ENCODE data around the gene PAX7. TPM values are rescaled to one million over a fixed set of nuclear protein-coding genes. Genes with fewer than 3 reads are reported as not detected.

Gene PAX7
- total and polyA plus RNA-seq, 2 of the 4 experiments (the other 2 are of a cell fraction) = not detected

DNA sequence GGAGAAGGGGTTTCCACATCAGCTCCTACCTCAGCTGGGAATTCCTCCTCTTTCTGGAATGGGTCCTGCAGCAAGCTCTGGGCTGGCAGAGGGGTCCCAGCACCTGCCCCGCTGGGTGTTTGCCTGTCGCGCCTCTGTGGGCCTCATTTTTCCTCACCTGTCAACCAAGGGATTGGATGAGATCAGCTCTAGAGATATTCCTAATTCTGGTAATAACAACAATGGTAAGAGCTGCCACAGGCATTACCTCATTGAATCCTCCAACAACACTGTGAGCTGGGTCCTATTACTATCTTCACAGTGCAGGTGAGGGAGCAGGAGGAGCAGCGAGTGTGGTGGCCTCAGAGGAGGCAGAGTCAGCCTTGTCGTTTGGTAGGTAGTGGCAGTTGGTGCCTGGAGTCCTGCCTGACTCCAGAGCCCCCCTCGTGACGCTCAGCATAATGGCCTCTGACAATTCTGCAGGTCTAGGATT, 23.3 kb upstream of the PAX7 start:
- no peak for TF ChIP-seq MAZ (IDR thresholded peaks at IDR 0.05; ENCODE audit: borderline replicate concordance, low read depth, low read length)
- TF ChIP-seq, protein P1, sequence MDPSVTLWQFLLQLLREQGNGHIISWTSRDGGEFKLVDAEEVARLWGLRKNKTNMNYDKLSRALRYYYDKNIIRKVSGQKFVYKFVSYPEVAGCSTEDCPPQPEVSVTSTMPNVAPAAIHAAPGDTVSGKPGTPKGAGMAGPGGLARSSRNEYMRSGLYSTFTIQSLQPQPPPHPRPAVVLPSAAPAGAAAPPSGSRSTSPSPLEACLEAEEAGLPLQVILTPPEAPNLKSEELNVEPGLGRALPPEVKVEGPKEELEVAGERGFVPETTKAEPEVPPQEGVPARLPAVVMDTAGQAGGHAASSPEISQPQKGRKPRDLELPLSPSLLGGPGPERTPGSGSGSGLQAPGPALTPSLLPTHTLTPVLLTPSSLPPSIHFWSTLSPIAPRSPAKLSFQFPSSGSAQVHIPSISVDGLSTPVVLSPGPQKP (IDR thresholded peaks at IDR 0.05; ENCODE audit: borderline replicate concordance, low read depth, low read length) = no peak
- TF ChIP-seq NFE2L2 (IDR thresholded peaks at IDR 0.05; ENCODE audit: low read depth, low read length) = no peak
- no peak for TF ChIP-seq MXI1 (IDR thresholded peaks at IDR 0.05; ENCODE audit: borderline replicate concordance, low read depth, low read length)
- TF ChIP-seq, protein P2, sequence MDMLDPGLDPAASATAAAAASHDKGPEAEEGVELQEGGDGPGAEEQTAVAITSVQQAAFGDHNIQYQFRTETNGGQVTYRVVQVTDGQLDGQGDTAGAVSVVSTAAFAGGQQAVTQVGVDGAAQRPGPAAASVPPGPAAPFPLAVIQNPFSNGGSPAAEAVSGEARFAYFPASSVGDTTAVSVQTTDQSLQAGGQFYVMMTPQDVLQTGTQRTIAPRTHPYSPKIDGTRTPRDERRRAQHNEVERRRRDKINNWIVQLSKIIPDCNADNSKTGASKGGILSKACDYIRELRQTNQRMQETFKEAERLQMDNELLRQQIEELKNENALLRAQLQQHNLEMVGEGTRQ (IDR thresholded peaks at IDR 0.05; ENCODE audit: low read depth, low read length) = no peak
- no peak for TF ChIP-seq RCOR1 (IDR thresholded peaks at IDR 0.05; ENCODE audit: insufficient replicate concordance, low read length)
- TF ChIP-seq BHLHE40 (IDR thresholded peaks at IDR 0.05; ENCODE audit: low read depth, low read length) = no peak
- no peak for TF ChIP-seq MAFK (IDR thresholded peaks at IDR 0.05; ENCODE audit: low read depth, low read length)
- TF ChIP-seq CHD1 (IDR thresholded peaks at IDR 0.05; ENCODE audit: low read depth, low read length) = no peak
- no peak for TF ChIP-seq RFX5 (IDR thresholded peaks at IDR 0.05; ENCODE audit: low read depth, low read length)
- TF ChIP-seq RAD21 (IDR thresholded peaks at IDR 0.05; ENCODE audit: low read length) = no peak

More for the DNA sequence above, 23.3 kb upstream of the PAX7 start:
- H3K9me3 ChIP-seq (ENCODE audit: control insufficient read depth, insufficient read depth, low read length) = no peaks in the 10 kb centered on the region
- no peak overlapping the region for H2BK15ac ChIP-seq (ENCODE audit: low read depth, low read length)
- no peak overlapping the region for H4K8ac ChIP-seq (ENCODE audit: low read depth in 2 of 2, low read length in 2 of 2)
- H4K91ac ChIP-seq (ENCODE audit: insufficient read depth, low read depth, low read length) = no peak overlapping the region
- no peak overlapping the region for H2BK5ac ChIP-seq (ENCODE audit: low read depth, low read length, poor library complexity, severe bottlenecking)
- WGBS, 2 experiments (ENCODE audit: extremely low coverage in 2 of 2, insufficient read length in 1 of 2) = no CpG with 5 or more reads among the region's 7 CpGs
- H2BK20ac ChIP-seq (ENCODE audit: low read depth, low read length) = no peak overlapping the region
- H3K14ac ChIP-seq (replicated peaks; ENCODE audit: low read depth, low read length) = no peak overlapping the region
- H3K4me2 ChIP-seq (ENCODE audit: low read depth, low read length) = no peak overlapping the region
- H3K4me3 ChIP-seq (ENCODE audit: insufficient read depth, low read depth, low read length) = no peak overlapping the region
- H2BK120ac ChIP-seq (ENCODE audit: low read depth, low read length) = no peak overlapping the region
- H2AFZ ChIP-seq (replicated peaks; ENCODE audit: low read length, poor library complexity) = no peak overlapping the region
- H3K9ac ChIP-seq (ENCODE audit: low read depth, low read length) = no peak overlapping the region
- ChIA-PET CTCF (no interaction called here), POLR2A (ENCODE audit: unreplicated experiment) (no interaction called here)
- H2AK5ac ChIP-seq (ENCODE audit: low read depth, low read length) = no peak overlapping the region
- H4K5ac ChIP-seq (ENCODE audit: low read depth, low read length) = no peak overlapping the region
- intact Hi-C loops (cut with micrococcal nuclease) = no loop called here
- H3K27me3 ChIP-seq (ENCODE audit: control insufficient read depth, insufficient read depth, low read length) = no peaks in the 10 kb centered on the region
- H3K79me1 ChIP-seq (ENCODE audit: low read depth in 1 of 2, low read length in 2 of 2) = no peaks in the 10 kb centered on the region
- no TSS peak for BruUV-seq (replicated peaks)
- no peak overlapping the region for H3K4ac ChIP-seq (ENCODE audit: low read depth, low read length)
- no peaks in the 10 kb centered on the region for H4K20me1 ChIP-seq (ENCODE audit: insufficient read depth, low read length)
- no peak for ATAC-seq (ENCODE audit: low read depth)
- no peak overlapping the region for H3K56ac ChIP-seq (ENCODE audit: extremely low read depth, insufficient read depth, low read length)
- dilution Hi-C loops (cut with HindIII; ENCODE audit: low sequenced_read_pairs, unreplicated experiment) = no loop called here
- no peaks in the 10 kb centered on the region for H3K9me1 ChIP-seq (ENCODE audit: insufficient read depth, low read length)
- H3K4me1 ChIP-seq (ENCODE audit: control insufficient read depth, insufficient read depth, low read length) = no peaks in the 10 kb centered on the region
- no peaks in the 10 kb centered on the region for H3K36me3 ChIP-seq (ENCODE audit: control insufficient read depth, insufficient read depth, low read length)
- H3K18ac ChIP-seq (ENCODE audit: low read depth, low read length) = no peak overlapping the region
- no peak overlapping the region for H2AK9ac ChIP-seq (replicated peaks; ENCODE audit: low read depth, low read length, poor library complexity)
- no peak overlapping the region for H3K23ac ChIP-seq (ENCODE audit: low read depth, low read length)
- H3K27ac ChIP-seq (ENCODE audit: insufficient read depth, low read length) = no peak overlapping the region
- in situ Hi-C loops (cut with MboI; ENCODE audit: low sequenced_read_pairs) = no loop called here
- DNase-seq = no peak

Data from IMR-90 (cell line).